ENCODE measurements around the gene TMOD4. TPM values are rescaled to one million over a fixed set of nuclear protein-coding genes. Genes with fewer than 3 reads are reported as not detected.

Gene TMOD4
- total and polyA plus RNA-seq, 10 of the 15 experiments (the other 5 are each of a cell fraction or from before 2014, with no cell fraction given), result 0.30 to 1.2 (median 0.50) TPM; not detected in 1

- TF ChIP-seq CUX1 (IDR thresholded peaks at IDR 0.05; ENCODE audit: insufficient replicate concordance, low read depth, low read length), result peak; percentile 96
- no peak for TF ChIP-seq SREBF2 (IDR thresholded peaks at IDR 0.05; ENCODE audit: low read length)
- peak; percentile 87 for TF ChIP-seq SP1 (IDR thresholded peaks at IDR 0.05; ENCODE audit: low read depth, low read length)
- TF ChIP-seq WRNIP1 (IDR thresholded peaks at IDR 0.05; ENCODE audit: borderline replicate concordance, low read depth, low read length), result 0 out of 2 replicates have a peak, but pooled peaks have one; percentile 55
- TF ChIP-seq KDM1A (IDR thresholded peaks at IDR 0.05; ENCODE audit: borderline replicate concordance), result no peak
- peak; percentile 41; the same call in 1 of the 2 replicates for TF ChIP-seq NR2C1 (IDR thresholded peaks at IDR 0.05)
- no peak for TF ChIP-seq ATF2 (IDR thresholded peaks at IDR 0.05; ENCODE audit: low read length)
- peak; percentile 47; the same call in 1 of the 2 replicates for TF ChIP-seq MAX (IDR thresholded peaks at IDR 0.05; ENCODE audit: low read depth, low read length)
- peak; percentile 90 for TF ChIP-seq CBFB (IDR thresholded peaks at IDR 0.05; ENCODE audit: low read depth)
- no peak for TF ChIP-seq MYC (IDR thresholded peaks at IDR 0.05; ENCODE audit: insufficient read depth, insufficient read length, insufficient replicate concordance, low read length, severe bottlenecking)
- TF ChIP-seq CREB1 (IDR thresholded peaks at IDR 0.05; ENCODE audit: low read depth), result peak; percentile 73
- TF ChIP-seq ZNF384 (IDR thresholded peaks at IDR 0.05; ENCODE audit: borderline replicate concordance, low read depth, low read length), result peak; percentile 25; the same call in 1 of the 2 replicates
- peak in 1 of 2 experiments; percentile 51; a peak in 1 of 3 replicates for TF ChIP-seq EGR1 (IDR thresholded peaks at IDR 0.05; ENCODE audit: borderline replicate concordance in 1 of 2, low read depth in 2 of 2, low read length in 2 of 2)
- TF ChIP-seq TBL1XR1 (IDR thresholded peaks at IDR 0.05; ENCODE audit: low read depth, low read length), result peak; percentile 44; the same call in 1 of the 2 replicates
- peak; percentile 19; the same call in 1 of the 2 replicates for TF ChIP-seq NRF1 (conservative IDR thresholded peaks at IDR 0.05; ENCODE audit: low read depth, low read length)
- peak; percentile 95; the same call in 1 of the 2 replicates for TF ChIP-seq POLR2AphosphoS2 (IDR thresholded peaks at IDR 0.05; ENCODE audit: low read depth, low read length)
- 0 out of 2 replicates have a peak, but pooled peaks have one; percentile 69 for TF ChIP-seq TARDBP (IDR thresholded peaks at IDR 0.05; ENCODE audit: borderline replicate concordance)
- TF ChIP-seq ESRRA (IDR thresholded peaks at IDR 0.05; ENCODE audit: low read length), result no peak
- 0 out of 2 replicates have a peak, but pooled peaks have one; percentile 33 for TF ChIP-seq ASH2L (IDR thresholded peaks at IDR 0.05; ENCODE audit: borderline replicate concordance, low read depth)
- peak; percentile 81 for TF ChIP-seq HCFC1 (IDR thresholded peaks at IDR 0.05; ENCODE audit: low read length)
- TF ChIP-seq SMAD5 (IDR thresholded peaks at IDR 0.05; ENCODE audit: low read depth), result peak; percentile 45; the same call in 1 of the 2 replicates
- TF ChIP-seq ZBED1 (IDR thresholded peaks at IDR 0.05; ENCODE audit: borderline replicate concordance), result no peak
- TF ChIP-seq NFXL1 (IDR thresholded peaks at IDR 0.05; ENCODE audit: borderline replicate concordance), result no peak
- no peak for TF ChIP-seq STAT3 (IDR thresholded peaks at IDR 0.05; ENCODE audit: low read depth, low read length)
These were observed 14.1 kb upstream of the TMOD4 start, which contains the start of gene VPS72 (continued) for GRCh38 chr1:151189637-151190445.

Measured in GM12878 (cell line).